T-helper 9 cell (primary cell): ENCODE results near the gene EGFLAM.

Experiments
- DNase-seq: peaks from one replicate; pipeline ENCODE4 v3.0.0-alpha.2; 2020
- total RNA-seq, 2 donors: gene quantifications; one replicate each; lab custom pipeline; 2026; lab: John Stamatoyannopoulos, UW

The EGFLAM gene
- 0 to 0.24 reads per million in 2 donors for total RNA-seq

DNA sequence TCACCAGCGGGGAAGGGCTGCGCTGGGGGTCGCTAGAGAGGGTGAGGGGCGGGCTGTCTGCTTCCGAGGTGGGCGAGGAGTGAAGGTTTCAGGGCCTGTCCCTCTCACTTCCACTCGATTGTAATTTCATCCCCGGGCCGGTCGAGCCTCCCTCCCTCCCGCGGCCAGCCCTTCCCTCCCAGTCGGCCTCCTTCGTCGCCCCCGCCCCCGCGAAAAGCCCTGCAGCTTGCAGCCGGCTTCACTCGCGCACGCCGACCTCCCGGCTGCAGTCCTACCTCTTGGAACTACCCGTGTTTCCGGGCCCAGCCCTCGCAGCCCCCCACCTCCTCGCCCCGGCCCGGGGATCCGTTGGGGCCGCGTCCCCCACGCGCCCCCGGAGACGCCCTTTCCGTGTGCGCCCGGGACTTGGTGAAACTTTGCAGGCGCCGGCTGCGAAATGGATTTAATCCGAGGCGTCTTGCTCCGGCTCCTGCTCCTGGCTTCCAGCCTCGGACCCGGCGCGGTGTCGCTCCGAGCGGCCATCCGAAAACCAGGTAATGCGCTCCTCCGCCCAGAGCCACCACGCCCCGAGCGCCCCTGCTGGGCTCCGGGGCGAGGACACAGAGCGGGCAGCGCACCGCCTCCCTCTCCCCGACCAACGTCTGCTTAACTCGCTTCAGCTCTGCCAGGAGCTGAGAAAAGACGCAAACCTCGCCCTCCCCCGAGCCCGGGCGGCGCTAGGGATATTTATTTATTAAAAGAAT is at the start of gene EGFLAM:
TSS of gene EGFLAM (plus strand) at position 241 of the 743 bp plus-strand sequence. CDS start at position 437, 196 bp downstream.
- no peak for DNase-seq

DNA sequence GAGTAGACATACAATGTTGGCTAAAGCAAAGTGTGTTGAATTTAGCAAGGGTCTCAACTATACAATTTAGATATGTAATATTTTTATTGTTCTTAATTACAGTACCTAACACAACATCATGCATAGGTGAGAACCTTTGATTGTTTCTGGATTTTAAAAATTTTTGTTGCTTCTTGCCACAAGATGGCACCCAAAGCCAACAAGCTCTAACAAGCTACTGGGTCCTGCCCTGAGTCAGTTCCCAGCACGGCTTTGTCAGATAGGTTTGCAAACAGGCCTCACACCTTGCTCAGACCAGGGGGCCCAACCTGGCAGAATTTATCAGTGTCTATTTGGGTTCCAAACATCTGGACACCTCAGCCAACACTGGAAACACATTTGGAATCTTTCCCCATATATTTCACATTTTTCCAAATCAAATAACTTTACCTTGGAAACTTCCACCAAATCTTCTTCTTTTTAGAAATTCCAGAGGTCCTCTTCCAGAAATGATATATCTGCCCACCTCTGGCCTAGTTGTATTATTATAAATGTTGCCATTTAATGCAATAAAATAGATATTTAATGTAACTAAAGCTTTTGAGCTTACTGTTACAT is 49.5 kb upstream of the EGFLAM start:
- DNase-seq = no peak

DNA sequence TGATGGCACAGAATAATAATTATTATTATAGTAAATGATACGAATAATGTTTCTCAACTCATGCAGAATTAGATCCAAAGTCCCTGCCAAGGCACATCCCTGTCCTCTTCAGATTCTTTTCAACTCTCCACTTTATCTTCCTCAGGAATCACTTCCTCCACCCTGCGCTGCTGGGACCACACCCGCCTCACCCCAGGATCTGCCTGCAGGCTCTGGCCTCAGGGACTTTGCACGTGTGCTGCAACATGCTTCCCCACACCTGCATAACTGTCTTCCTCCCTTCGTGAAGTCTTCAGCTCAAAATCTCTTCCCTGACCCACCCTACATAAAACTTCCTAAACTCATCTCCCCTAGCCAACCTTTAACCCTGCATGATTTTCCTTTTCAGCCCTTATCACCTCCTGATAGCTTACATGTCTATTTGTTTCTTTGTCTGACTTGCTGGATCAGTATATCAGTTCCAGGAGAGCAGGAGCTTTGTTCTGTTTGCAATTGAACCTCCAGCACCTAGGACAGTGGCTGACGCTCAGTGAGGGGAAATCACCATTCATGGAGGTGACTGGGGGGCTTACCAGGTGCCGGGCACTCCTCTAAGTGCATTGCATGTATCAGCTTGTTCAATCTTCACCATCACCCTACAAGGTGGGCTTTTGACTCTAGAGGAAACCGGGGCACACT is 47.5 kb upstream of the EGFLAM start:
- no peak for DNase-seq

DNA sequence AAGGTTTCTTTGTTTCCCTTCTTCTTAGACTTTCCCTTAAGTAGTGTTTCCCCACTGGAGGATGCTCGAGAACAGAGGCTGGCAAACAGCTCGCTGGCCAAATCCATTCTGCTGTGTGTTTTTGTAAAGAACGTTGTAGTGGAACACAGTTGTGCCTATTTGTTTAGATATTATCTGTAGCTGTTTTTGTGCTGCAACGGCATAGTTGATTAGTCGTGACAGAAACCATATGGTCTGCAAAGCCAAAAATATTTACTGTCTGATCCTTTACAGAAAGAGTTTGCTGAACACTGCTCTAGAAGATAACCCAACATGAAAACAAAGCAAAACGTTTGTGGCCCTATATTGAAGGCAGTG is 47.0 kb upstream of the EGFLAM start:
- no peak for DNase-seq

DNA sequence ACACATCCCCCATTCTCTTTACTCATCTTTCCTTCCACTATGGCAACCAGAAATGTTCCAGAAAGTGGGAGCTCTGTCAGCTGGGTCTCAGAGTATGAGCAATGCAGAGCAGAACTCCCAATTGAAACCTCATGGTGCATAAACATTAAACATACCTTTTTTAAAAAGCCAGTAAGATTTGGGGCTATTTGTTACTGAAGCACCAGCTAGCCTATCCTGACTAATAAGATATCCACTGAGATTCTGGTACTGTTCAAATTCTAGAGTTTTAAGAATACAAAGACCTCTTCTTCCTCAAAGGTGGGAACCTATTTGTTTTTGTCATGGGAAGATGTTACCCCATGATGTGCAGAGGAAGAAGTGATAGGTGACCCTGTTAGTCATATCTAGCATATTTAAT is 46.1 kb upstream of the EGFLAM start:
- DNase-seq = no peak

DNA sequence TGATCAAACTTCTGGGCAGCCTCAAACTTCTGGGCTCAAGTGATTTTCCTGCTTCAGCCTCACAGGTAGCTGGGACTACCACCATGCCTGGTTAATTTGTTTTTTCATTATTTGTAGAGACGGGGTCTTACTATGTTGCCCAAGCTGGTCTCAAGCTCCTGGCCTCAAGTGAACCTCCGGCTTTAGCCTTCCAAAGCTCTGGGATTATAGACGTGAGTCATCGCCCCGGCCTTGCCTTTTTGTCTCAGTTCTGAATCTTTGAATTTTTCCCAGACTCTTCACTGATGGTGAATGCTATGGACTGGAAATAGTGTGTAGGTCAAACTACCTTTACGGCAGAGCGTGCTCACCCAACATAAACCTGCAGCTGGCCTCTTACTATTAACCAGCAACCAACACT is 32.3 kb upstream of the EGFLAM start:
- no peak for DNase-seq

DNA sequence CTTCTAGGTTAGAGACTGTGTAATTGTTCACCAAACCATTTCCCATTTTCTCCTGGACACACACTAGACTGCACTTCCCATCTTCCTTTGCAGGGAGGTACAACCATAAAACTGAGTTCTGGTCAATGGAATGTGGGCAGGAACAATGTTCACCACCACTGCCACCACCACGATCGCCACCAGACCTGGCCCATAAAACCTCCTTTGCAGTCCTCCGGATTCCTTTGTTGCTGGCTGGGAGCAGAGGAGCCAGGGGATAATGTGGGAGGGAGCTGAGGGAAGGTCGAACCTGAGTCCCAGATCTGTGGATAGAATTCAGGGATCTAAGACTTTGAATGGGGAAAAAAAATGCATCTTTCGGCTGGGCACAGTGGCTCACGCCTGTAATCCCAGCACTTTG is 29.4 kb upstream of the EGFLAM start:
- DNase-seq = no peak

DNA sequence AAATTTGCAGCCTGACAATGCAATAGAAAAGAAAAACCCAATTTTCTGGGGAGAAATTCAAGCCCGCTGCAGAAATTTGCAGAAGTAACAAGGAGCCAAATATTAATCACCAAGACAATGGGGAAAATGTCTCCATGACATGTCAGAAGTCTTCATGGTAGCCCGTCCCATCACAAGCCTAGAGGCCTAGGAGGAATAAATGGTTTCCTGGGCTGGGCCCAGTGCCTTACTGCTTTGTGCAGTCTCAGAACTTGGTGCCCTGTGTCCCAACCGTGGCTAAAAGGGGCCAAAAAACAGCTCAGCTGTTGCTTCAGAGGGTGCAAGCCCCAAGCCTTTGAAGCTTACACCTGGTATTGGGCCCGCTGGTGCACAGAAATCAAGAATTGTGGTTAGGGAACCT is 23.6 kb upstream of the EGFLAM start:
- DNase-seq = no peak

DNA sequence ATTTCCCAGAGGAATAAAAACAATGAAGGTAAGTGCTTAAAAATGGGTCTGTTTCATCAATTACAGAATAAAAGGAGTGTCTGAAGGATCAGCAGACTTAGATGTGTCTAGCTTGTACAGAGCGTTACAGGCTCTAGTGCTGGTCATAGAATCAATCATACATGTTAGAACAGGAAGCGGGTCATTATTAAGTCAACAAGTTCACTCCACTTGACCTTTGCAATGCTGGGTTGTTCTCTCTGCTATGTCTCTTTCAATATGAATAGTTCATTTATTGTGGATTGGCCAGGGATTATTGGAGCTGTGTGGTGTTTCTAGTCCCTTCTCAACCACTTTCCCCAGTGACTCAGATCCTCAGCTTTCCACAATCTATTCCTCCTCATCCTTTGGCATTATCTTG is 20.7 kb upstream of the EGFLAM start:
- DNase-seq = no peak

DNA sequence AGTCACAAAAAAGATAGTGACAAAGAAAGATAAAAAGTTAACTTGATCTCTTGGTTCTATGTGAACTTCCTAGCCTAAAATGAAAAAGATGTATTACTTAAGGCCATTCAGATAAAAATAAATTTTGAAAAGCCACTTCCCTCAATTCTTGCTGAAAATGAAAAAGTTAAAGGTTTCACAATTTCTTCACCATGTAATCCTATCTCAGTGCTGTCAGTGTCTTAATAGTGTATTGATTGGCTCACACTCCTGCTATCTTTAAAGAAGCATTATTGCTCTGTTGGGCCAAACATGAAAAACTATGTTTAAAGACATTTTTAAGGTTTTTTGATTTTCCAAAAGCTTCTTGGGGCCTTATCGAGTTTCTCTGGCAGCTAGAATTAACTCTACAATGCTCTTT is 18.1 kb upstream of the EGFLAM start:
- no peak for DNase-seq

DNA sequence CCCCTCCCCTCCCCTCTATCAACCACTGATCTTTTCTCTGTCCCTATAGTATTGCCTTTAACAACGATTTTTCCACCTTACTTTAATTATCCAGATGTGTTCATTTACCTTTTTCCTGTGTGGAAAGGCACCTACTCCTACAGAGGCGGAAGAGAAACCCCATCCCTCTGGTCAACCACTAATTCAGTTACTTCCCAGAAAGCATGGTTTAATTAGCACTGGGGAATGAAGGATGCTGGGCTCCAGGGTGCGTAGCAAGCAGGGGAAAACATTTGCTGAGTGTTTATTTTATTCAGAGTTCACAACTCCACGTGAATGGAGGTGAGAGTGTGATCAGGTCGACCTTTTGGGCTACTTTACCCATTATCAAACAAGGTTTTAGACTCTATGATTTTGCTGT is 16.7 kb upstream of the EGFLAM start:
- DNase-seq = no peak

DNA sequence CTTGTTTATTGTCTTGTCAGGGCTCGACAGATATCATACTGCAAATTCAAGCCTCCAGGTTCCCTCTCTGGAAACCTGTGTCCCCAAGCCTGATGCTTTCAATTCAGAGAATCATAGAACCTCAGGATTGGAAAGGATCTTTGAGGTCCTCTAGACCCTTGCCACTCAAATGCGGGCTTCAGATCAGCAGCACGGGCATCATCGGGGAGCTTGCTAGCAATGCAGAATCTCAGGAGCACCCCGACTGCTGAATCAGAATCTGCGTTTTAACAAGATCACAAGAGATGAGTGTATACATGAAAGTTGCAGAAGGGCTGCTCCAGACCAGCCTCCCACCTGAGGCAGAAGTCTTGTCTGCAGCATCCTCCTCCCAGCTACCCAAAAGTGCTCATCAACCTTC is 13.1 kb upstream of the EGFLAM start:
- no peak for DNase-seq

DNA sequence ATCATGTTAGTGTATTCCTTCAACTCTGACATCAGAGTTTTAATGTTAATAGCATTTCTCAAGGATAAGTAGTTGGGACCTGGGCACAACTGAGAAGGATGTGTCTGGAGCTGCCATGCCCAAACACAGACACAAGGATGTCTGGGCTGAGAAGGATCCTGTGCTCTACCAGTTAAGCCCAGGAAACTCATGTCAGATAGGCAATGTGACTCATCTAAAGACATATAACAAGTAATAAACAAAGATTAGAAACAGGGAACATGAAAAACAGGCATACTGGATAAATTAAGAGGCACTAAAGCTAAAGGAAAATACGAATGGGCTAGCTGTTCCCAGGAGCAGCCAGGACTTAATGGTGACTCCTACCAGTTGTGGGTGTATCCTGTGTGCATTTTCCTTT is 9.1 kb upstream of the EGFLAM start:
- DNase-seq = no peak

DNA sequence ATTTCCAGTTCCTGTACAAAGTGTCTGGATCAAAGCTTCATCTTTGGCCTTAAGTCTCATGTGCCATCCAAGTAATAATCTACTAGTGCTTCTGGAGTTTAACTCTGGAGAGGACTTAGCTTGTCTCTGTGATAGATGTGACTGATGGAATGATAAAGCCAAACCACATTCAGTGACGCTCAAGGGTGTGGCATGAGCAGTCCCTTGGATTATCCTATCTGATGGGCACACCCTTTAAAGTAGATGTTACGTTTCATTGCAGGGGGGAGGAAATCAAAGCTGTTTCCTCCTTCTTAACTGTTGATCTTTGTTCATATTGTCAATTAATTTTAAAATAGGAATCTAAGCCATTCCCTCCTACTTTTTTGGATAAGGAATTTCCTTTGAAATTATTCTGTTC is 8.5 kb upstream of the EGFLAM start:
- DNase-seq = no peak

DNA sequence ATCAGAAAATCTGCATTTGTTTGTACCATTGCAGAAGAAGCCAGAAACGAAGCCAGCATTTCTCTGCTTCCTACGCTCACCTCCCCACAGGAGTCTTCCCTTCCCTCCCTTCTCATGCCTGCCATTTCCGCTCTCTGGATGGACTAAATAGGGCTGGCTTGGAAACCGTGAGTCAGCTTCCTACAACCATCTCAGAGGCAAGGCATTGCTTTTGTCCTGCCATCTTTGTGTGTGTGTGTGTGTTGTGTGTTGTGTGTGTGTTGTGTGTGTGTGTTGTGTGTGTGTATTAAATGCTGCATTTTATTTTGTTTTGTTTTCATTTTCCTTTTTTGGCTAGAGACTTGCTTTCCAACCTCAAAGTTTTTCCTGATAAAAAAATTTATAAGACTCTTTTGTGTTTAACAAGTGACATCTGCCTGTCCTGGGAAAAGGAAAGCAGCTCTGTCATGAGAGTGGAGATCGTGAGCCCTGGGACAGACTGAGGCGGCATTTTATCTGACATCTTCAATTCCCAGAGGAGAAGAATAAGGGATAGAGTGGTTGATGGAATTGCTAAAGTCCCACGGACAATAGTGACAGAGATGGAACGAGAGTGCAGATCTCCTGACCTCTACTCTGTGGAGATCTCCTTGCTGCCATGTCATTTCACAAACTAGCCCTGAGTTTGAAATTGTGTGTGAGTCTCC is 7.5 kb upstream of the EGFLAM start:
- DNase-seq = no peak

DNA sequence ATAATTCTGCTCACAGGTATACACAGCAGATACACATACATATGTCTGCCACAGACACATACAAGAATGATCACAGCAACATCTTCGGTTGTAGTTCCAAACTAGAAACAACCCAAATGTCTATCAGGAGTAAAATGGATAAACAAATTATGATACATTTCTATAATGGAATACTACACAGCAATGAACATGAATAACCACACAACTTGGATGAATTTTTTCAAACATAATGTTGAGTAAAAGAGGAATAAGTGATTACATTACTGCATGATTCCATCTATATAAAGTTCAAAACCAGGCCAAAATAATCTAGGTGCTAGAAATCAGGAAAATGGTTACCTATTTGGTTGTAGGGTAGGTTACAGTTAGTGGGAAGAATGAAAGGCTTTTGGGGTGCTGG is 4.6 kb upstream of the EGFLAM start:
- no peak for DNase-seq

DNA sequence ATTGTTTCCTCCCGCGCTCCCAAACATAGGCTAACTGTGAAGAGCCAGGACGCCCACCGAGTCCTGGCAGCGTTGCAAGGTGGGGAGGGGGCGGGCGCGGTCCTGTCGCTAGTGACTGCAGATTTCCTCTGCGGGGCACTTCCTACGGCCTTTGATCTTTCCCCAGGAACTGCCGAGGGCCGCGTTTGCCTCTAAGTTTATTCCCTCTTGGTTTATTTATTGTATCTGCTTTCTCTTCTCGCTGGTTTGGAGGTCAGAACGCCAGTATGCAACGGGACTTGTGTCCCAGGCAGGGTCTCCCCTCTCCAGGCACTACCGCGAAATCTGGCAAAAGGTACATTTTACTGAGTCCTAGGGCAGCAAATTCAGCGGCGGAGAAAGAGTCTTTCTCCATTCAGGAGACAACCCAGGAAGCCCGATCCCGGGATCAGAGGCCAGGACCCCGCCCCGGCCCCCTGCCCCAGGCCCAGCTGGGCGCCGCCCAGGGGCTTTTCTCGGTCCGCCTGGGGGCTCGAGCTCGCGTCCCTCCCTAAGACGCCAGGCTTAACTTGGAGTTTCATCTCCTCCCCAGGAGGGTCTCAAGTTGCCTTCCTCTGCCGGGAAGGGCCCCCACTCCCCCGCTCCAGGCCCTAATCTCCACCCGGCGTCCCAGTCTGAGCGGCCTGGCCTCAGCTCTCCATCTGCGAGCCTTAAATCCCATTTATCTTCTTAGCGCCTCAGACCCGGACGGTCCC is 884 bp upstream of the EGFLAM start:
- DNase-seq = no peak

DNA sequence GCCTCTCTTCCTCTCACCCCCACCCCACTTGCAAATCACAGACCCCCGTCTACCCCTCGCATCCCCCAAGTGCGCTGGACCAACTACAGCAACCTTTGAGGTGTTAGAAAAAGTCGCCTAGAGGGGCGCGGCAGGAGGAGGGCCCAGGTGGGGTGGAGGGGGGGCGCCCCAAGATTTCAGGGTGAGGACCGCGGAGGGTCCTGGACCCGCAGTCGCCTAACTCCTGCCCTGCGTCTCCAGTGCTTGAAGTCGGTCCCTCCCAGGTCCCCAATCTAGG is 379 bp upstream of the EGFLAM start:
- no peak for DNase-seq

DNA sequence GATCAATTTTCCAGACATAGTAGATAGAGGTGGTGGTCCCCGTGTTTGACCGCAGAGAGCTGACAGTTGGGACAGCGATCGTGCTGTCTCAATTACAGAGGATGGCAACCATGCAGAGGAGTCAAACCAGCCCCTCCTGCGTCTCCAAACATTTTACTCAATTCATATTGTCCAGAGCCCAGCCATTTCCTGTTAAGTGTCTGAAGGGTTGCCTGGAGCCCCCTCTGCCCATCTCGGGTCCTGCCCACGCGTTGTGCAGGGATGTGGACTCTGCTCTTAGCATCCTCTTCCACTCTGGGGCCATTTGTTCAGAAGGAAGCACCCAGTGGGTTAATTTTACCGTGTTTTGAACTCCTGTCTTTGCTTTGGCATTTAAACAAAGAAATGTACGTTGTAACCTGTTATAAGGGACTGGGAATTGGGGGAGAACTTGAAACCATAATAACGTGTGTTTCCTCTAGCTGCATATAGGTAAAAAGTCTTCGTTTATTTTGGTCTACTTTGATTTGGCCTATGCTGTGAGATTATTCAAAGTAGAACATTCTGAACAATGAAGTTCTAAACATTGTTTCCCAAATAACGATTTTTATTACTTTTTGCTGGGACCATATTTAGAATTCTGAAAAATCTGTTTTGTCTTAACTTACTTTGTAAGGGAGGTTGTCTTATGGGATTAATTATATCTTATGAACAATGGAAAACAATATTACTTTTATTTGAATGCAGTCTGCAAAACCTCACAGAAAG is 876 bp downstream of the EGFLAM start:
- no peak for DNase-seq

DNA sequence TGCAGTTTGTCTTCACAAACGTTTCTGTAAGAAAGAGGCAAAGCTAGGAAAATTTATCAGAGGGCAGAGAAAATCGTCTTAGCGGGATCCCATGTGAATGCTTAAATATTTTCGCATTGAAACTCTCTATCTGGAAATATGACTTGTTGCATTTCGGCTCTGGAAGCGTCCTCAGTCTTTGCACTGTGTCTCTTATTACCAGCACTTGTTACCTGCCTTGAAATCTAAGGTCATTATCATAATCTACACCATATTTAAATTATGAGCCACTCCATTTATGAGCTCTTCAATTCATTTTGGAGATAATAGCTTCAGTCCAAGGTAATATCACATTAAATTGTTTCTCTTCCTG is 1.4 kb downstream of the EGFLAM start:
- no peak for DNase-seq

DNA sequence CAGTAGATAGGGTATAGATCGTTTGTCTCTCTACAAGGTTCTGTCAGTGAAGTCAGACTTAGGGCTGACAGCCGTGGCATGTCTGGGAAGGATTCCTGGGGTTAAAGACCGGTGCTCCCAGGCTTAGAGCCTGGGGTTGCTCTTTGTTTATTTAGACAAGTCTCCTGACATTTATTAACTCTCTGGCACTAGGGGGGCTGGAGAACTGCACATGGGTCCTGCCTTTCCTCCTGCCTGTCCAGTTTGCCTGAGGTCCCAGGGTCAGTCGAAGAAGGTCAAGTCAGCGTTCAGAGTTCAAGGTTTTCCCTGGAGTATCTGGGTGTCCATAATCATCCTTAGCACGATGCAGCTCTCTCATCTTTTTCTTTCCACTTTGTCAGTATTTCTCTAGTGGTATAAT is 5.6 kb downstream of the EGFLAM start:
- DNase-seq = no peak

DNA sequence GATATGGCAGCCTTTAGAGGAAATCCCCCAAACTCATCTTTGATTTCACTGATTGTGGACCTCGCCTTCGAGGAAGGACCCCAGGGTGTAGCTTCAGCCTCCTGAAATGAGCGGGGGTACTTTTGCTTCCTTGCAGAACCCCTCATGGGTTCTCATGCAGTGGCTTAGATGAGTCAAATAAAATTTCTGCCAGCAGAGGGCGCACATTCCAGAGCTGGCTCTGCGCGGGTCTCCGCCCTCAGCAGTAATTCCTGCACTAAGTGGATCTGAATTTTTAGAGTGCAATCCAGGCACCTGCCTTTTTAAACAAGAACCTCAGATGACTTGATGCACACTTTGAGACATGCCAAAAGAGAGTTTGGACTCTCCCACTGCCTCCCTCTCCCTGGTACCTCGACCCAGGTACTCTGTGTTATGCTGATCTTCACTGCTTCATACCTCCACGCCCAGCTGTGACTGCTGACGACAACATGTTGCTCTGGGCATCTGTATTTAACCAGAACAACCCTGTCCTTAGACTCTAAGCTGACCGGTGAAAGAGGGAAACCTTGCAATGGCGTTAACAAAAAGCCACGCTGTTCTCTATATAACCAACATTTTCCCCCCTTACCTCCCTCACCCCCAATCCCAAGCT is 7.3 kb downstream of the EGFLAM start:
- peak; percentile 10 for DNase-seq
